Measurements from ENCODE around the gene APBA3.

Gene APBA3

GRCh38 chr19:3745363-3746045 is 16.0 kb downstream of the APBA3 start:
- DNase-seq: no peak

GRCh38 chr19:3743486-3743885 is 18.0 kb downstream of the APBA3 start:
- no peak for DNase-seq

- DNase-seq: no peak
Observed at GRCh38 chr19:3740431-3740830, 21.1 kb downstream of the APBA3 start.

GRCh38 chr19:3738477-3739220 is 22.8 kb downstream of the APBA3 start:
- no peak for DNase-seq

- no peak for DNase-seq
Observed at GRCh38 chr19:3737487-3738205, 23.8 kb downstream of the APBA3 start.

- DNase-seq: no peak
Observed at GRCh38 chr19:3736106-3736724, 25.3 kb downstream of the APBA3 start.

GRCh38 chr19:3734310-3734600 is 27.2 kb downstream of the APBA3 start:
- no peak for DNase-seq

GRCh38 chr19:3733549-3734309 is 27.8 kb downstream of the APBA3 start:
- no peak for DNase-seq

- no peak for DNase-seq
Observed at GRCh38 chr19:3732108-3732507, 29.4 kb downstream of the APBA3 start.

GRCh38 chr19:3730457-3730958 is 31.0 kb downstream of the APBA3 start:
- no peak for DNase-seq

GRCh38 chr19:3725640-3726310 is 35.7 kb downstream of the APBA3 start:
- DNase-seq: no peak

GRCh38 chr19:3725121-3725520 is 36.4 kb downstream of the APBA3 start:
- DNase-seq: no peak

- no peak for DNase-seq
Observed at GRCh38 chr19:3723883-3724282, 37.6 kb downstream of the APBA3 start.

GRCh38 chr19:3723110-3723488 is 38.4 kb downstream of the APBA3 start:
- no peak for DNase-seq

GRCh38 chr19:3722443-3723109 is 38.9 kb downstream of the APBA3 start:
- no peak for DNase-seq

GRCh38 chr19:3721887-3722442 is 39.5 kb downstream of the APBA3 start:
- no peak for DNase-seq

- peak; percentile 92 for DNase-seq
Observed at GRCh38 chr19:3721131-3721886, 40.2 kb downstream of the APBA3 start.

GRCh38 chr19:3720349-3720917 is 41.1 kb downstream of the APBA3 start:
- DNase-seq: no peak

GRCh38 chr19:3719868-3720267 is 41.6 kb downstream of the APBA3 start:
- DNase-seq: no peak

- no peak for DNase-seq
Observed at GRCh38 chr19:3716147-3716668, 45.3 kb downstream of the APBA3 start.

Measured in activated effector memory CD4-positive, alpha-beta T cell treated with Interleukin-2 at 50 U/mL for 16 hours (primary cell).